HG02870 (cell line): ENCODE results near the gene MMP7.
A peak's percentile ranks its signal among the peaks of the same experiment; 100 is the strongest.

Source experiments
- ATAC-seq: cut with Tn5 transposase; IDR thresholded peaks from one replicate; pipeline ENCODE4 v1.9.1; 2021; ENCODE audit warnings: mild to moderate bottlenecking, moderate library complexity; ENCODE audit not compliant: unreplicated experiment

The MMP7 gene

DNA sequence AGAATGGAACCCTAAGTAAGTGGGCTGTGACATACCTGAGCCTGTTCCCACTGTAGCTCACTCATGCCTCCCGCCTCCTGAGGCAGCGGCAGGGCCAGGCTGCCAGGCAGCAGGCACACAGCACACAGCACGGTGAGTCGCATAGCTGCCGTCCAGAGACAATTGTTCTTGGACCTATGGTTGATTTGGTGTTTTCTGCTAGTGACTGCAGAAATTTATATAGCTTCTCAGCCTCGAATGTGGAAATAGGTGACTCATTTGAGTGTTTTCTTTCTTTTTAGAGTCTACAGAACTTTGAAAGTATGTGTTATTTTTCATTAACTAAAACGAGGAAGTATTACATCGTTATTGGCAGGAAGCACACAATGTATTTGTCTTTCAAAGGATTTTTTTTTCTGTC is at the start of gene MMP7:
Gene MMP7, minus strand, starts transcription at position 190 of the 400 bp plus-strand sequence. Its CDS starts 47 bp downstream, at position 143.
- ATAC-seq = no peak

- no peak for ATAC-seq
Measured at GRCh38 chr11:102577723-102578122, 47.2 kb upstream of the MMP7 start.

DNA sequence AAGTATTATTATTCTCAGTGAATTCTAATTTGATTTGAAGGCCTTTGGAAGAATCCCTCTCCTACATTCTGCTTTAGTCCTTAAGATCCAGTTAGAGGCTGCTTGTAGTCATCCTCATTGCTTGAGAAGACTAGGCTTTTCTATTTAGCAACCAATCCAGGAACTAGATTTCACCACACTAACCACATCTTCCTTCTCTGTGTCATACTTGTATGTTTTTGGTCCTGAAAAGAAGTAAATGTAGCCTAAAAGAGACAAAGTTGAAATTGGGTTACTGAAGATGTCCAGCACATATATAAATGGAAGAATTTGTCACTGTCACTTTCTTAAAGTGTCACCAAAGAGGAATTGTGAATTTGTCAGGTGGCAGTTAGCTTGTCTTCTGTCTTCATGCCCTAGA is 46.6 kb upstream of the MMP7 start:
- ATAC-seq = peak; percentile 63

DNA sequence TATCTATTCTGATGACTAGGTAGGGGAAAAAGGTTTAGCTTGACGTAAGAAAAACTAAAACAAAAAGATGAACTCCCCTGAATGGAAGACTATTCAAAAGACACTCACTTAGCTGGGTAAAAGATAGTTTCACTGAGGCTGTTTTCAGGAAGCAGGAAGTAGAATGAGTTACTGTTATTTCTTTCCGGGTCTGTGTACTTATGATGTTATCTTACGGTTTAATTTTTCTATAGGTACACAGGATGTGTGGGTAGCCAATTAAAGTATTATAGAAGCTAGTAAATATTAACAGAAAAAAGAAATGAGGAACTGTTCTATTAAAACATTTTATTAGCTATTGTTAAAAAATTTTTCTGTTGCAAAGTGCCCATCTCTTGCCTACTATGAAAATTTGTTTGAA is 45.8 kb upstream of the MMP7 start:
- no peak for ATAC-seq

DNA sequence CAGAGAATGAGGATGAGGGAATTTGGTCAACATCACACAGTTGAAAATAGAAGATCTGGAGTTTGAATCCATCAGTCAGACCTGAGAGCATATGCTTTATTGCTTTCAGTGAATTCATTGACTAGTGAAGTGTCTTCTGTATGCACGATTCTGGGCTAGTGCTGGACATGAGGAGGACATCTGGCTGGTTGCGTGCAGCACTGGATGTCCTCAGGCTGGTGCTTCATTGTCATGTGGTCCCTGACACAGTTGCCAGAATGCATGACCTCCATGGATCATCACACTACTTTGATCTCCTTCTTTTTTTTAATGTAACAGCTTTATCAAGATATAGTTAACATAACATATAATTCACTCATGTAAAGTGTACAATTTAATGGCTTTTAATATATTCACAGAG is 44.5 kb upstream of the MMP7 start:
- ATAC-seq = no peak

GRCh38 chr11:102573851-102574250 is 43.3 kb upstream of the MMP7 start:
- no peak for ATAC-seq

DNA sequence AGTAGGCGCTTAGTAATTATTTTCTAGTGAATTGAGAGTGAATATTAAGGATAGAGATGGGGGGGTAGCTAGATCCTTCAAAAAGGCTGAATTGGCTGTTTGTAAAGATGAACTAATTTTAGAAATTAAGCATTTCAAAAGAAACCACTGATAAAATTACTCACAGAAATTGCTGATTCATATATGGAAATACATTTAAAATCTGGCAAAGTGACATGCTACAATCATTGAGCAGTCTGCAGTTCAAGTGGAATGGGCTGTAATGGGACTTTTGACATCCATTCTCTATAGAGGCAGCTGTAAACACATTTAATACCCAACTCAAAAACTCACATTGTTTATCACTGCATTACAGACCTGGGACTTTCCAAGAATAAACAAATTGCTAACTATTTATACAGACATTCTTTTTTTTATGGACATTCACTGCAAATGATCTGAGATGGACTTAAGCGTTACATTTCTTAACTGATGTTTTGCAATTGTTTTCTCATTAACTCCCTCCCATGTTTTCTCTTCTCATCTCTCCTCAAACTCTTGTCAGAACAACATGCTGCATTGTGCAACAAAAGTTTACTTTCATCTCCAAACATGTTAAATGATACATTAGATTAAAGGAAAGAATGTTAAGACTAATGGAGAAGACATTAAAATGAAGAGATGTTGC is 42.1 kb upstream of the MMP7 start:
- no peak for ATAC-seq

DNA sequence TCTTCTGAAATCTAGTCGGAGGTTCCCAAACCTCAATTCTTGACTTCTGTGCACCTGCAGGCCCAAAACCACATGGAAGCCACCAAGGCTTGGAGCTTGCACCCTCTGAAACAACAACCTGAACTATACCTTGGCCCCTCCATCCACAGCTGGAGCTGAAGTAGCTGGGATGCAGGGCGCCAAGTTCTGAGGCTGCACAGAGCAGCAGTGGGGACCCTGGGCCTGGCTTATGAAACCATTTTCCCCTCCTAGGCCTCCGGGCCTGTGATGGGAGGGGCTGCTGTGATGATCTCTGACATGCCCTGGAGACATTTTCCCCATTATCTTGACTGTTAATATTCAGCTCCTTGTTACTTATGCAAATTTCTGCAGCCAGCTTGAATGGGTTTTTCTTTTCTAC is 38.3 kb upstream of the MMP7 start:
- no peak for ATAC-seq

- no peak for ATAC-seq
Measured at GRCh38 chr11:102566112-102566511, 35.6 kb upstream of the MMP7 start.

GRCh38 chr11:102564110-102564509 is 33.6 kb upstream of the MMP7 start:
- ATAC-seq = peak; percentile 71

DNA sequence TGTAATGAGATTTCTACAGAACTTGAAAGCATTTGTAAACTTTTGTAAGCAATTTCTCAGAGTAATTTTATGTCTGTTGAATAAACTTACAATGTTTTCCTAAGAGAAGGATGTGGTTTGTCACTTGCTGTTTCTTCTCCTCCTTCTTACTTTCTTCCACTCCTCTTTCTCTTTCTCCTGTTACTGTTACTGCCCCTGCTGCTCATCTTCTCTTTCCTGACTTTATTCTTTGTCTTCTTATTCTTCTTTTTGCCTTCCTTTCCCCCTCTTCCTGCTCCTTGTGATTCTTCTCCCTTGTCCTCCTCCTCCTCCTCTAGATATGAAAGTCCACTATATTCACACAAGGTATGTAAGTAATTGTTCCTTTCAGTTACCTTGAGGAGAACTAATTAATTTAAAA is 31.1 kb upstream of the MMP7 start:
- no peak for ATAC-seq

GRCh38 chr11:102560555-102561011 is 30.0 kb upstream of the MMP7 start:
- ATAC-seq = peak; percentile 79

- ATAC-seq = no peak
Measured at GRCh38 chr11:102559839-102560238, 29.3 kb upstream of the MMP7 start.

GRCh38 chr11:102555091-102555490 is 24.5 kb upstream of the MMP7 start:
- ATAC-seq = no peak

DNA sequence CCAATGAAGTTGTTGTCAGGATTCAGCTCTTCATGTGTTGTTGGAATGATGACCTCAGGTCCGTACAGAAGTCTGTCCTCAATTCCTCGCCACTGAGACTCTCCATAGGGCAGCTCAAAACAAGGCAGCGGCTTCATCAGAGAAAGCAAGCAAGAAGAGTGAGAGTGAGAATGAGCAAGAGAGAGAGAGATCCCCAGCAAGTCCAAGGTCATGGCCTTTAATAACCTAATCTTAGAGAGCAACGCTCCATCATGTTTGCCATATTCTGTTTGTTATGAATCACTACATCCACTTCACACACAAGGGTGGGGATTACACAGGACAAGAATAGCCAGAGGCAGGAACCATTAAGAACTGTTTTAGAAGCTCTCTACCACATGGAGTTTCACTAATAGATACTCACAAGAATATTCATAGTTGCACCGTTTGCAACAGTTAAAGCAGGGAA is 23.3 kb upstream of the MMP7 start:
- ATAC-seq = peak; percentile 92

GRCh38 chr11:102552447-102553194 is 22.1 kb upstream of the MMP7 start:
- ATAC-seq = no peak

GRCh38 chr11:102552020-102552419 is 21.5 kb upstream of the MMP7 start:
- ATAC-seq = no peak

- no peak for ATAC-seq
Measured at GRCh38 chr11:102551169-102551781, 20.7 kb upstream of the MMP7 start.

DNA sequence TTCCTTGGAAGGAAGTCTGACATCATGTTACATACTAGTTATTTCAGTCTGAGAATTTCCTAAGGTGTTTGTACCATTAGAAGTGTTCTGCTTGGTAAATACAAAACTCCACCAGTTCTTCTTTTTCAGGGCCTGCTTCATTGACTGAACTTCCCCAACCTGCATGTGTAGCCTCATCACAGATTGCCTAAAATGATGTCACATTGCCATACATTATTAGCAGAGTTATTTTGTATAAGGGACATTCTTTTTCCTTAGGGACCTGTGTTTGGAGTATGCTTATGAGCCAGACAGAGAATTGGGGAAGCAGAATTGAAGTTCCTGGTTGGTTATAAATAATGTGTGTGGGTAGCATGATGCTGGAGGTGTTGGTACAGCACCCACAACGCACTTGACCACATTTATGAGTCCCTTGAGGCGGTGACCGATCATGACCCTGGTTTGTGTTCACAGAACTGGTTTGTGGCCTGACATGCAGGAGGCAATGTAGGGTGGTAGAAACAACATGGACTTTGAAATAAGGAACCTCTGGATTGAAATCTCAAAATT is 16.4 kb upstream of the MMP7 start:
- ATAC-seq = peak; percentile 61

GRCh38 chr11:102546427-102546826 is 15.9 kb upstream of the MMP7 start:
- ATAC-seq = peak; percentile 66

DNA sequence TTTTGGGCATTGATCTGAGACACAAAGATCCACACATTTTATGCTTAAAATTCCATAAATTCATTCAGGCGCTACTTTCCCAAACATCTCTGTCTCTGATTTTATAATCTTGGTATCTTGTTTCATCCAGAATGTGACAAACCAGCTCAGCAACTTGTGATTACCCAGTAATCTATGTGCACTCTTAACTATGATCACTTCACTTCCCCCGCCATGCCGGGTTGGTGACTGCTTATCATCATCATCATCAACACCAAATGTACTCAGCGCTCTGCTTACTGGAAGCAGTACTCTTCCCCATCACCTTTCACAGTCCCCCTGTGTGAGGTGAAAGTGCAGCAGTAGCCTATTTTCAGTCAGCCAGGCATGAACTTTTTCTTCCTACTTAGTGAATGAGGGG is 15.2 kb upstream of the MMP7 start:
- ATAC-seq = no peak

DNA sequence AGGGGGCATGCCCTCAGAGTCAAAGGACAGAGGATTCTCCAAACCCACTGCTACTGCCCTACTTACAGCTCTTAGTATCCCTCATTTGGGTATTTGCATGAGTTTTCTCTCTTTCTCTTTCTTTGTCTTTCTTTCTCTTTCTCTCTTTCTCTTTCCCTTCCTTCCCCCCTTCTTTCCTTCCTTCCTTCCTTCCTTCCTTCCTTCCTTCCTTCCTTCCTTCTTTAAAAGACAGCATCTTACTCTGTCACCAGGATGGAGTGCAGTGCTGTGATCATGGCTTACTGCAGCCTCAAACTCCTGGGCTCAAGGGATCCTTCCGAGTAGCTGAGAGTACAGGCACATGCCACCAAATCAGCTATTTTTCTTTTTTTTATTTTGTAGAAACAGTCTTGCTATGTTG is 14.0 kb upstream of the MMP7 start:
- ATAC-seq = no peak
